MM.1S (cell line): ENCODE measurements around the gene PRMT2.

ENCODE experiments used
- DNase-seq: peaks from one replicate; pipeline ENCODE4 v3.0.0-alpha.2; 2015
- H2AFZ ChIP-seq: fragments of 300-600 bp; sonication (generic); 2 replicates; pipeline ENCODE4 v1.6.0; 2016; ENCODE audit warnings: antibody characterized with exemption, low read length
- H3F3A ChIP-seq: fragments of 300-600 bp; sonication (generic); 2 replicates; pipeline ENCODE4 v1.6.1; 2016; ENCODE audit warnings: mild to moderate bottlenecking, antibody characterized with exemption, low read length, moderate library complexity, mixed read lengths; ENCODE audit not compliant: insufficient read depth
- H3K27ac ChIP-seq: fragments of 300-600 bp; sonication (generic); 2 replicates; pipeline ENCODE4 v1.5.1; 2016; ENCODE audit warnings: mild to moderate bottlenecking, low read length
- H3K27me3 ChIP-seq: fragments of 300-600 bp; sonication (generic); replicated peaks from 2 replicates; pipeline ENCODE4 v1.6.0; 2016; ENCODE audit warnings: low read length; ENCODE audit not compliant: insufficient read depth
- H3K36me3 ChIP-seq: fragments of 300-600 bp; sonication (generic); replicated peaks from 2 replicates; pipeline ENCODE4 v1.6.1; 2016; ENCODE audit warnings: mild to moderate bottlenecking, low read length, mixed read lengths; ENCODE audit not compliant: insufficient read depth
- H3K4me1 ChIP-seq: fragments of 300-600 bp; sonication (generic); 2 replicates; pipeline ENCODE4 v1.6.1; 2016; ENCODE audit warnings: low read length, mixed read lengths
- H3K4me2 ChIP-seq: fragments of 300-600 bp; sonication (generic); 2 replicates; pipeline ENCODE4 v1.6.0; 2016; ENCODE audit warnings: low read depth, low read length
- H3K4me3 ChIP-seq: fragments of 300-600 bp; sonication (generic); 2 replicates; pipeline ENCODE4 v1.5.1; 2016; ENCODE audit warnings: low read length, mixed read lengths
- H3K79me2 ChIP-seq: fragments of 300-600 bp; sonication (generic); 2 replicates; pipeline ENCODE4 v1.6.1; 2016; ENCODE audit warnings: mixed run types, low read length, mixed read lengths
- H3K9ac ChIP-seq: fragments of 300-600 bp; sonication (generic); 2 replicates; pipeline ENCODE4 v1.6.1; 2016; ENCODE audit warnings: low read length, mixed read lengths
- H3K9me2 ChIP-seq: fragments of 300-600 bp; sonication (generic); replicated peaks from 2 replicates; pipeline ENCODE4 v1.6.1; 2016; ENCODE audit warnings: mild to moderate bottlenecking, low read length, mixed read lengths; ENCODE audit not compliant: insufficient read depth
- H3K9me3 ChIP-seq: fragments of 300-600 bp; sonication (generic); replicated peaks from 2 replicates; pipeline ENCODE4 v1.6.1; 2016; ENCODE audit warnings: mild to moderate bottlenecking, low read length, mixed read lengths; ENCODE audit not compliant: insufficient read depth
- H4K20me1 ChIP-seq: fragments of 300-600 bp; sonication (generic); 2 replicates; pipeline ENCODE4 v1.6.1; 2016; ENCODE audit warnings: mild to moderate bottlenecking, low read length, moderate library complexity, mixed read lengths; ENCODE audit not compliant: insufficient read depth
- EZH2 ChIP-seq: fragments of 300-600 bp; sonication (generic); optimal IDR thresholded peaks from 2 replicates; pipeline ENCODE3; 2017; ENCODE audit warnings: low read depth, mild to moderate bottlenecking, antibody characterized with exemption, low read length, mixed read lengths
- EZH2phosphoT487 ChIP-seq: fragments of 300-600 bp; sonication (generic); IDR thresholded peaks from 2 replicates; pipeline ENCODE4 v1.6.1; 2018; ENCODE audit warnings: antibody characterized with exemption, low read length
- TF ChIP-seq, protein P1 (sequence below): fragments of 300-600 bp; sonication (generic); IDR thresholded peaks from 2 replicates; pipeline ENCODE4 v1.5.1; 2016; ENCODE audit warnings: antibody characterized with exemption, low read length, mixed read lengths

Gene PRMT2

DNA sequence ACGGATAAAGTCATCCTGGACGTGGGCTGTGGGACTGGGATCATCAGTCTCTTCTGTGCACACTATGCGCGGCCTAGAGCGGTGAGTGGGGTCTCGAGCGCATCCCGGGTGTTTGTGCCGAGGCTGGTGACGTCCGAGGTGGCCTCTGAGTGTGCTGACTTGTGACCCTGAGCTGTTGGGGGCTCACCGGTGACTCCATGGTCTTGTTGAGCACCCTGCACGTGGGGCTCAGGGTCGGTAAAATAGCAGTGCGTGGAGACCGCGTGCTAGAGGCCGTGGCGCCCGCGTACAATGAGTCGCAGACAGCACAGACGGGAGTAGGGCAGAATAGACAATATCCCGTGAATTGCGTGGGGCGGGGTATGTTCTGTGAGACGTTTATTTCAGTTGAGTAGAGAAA lies 13.1 kb downstream of the PRMT2 start:
- Histone ChIP-seq H3K27ac (no peak overlapping the region), H3K4me1 (no peaks in the 10 kb centered on the region), H3K27me3 (no peaks in the 10 kb centered on the region), H3K9me3 (no peaks in the 10 kb centered on the region), H3K9ac (no peak overlapping the region), H3K9me2 (no peaks in the 10 kb centered on the region), H3K36me3 (no peaks in the 10 kb centered on the region; the same call in 1 of the 2 replicates), H3F3A (no peaks in the 10 kb centered on the region), H3K4me3 (no peak overlapping the region), H3K79me2 (no peaks in the 10 kb centered on the region), H2AFZ (no peak overlapping the region), H3K4me2 (no peak overlapping the region), H4K20me1 (no peaks in the 10 kb centered on the region)
- TF ChIP-seq, protein P1, sequence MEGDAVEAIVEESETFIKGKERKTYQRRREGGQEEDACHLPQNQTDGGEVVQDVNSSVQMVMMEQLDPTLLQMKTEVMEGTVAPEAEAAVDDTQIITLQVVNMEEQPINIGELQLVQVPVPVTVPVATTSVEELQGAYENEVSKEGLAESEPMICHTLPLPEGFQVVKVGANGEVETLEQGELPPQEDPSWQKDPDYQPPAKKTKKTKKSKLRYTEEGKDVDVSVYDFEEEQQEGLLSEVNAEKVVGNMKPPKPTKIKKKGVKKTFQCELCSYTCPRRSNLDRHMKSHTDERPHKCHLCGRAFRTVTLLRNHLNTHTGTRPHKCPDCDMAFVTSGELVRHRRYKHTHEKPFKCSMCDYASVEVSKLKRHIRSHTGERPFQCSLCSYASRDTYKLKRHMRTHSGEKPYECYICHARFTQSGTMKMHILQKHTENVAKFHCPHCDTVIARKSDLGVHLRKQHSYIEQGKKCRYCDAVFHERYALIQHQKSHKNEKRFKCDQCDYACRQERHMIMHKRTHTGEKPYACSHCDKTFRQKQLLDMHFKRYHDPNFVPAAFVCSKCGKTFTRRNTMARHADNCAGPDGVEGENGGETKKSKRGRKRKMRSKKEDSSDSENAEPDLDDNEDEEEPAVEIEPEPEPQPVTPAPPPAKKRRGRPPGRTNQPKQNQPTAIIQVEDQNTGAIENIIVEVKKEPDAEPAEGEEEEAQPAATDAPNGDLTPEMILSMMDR = no peak
- no peak for TF ChIP-seq EZH2
- no peak for TF ChIP-seq EZH2phosphoT487
- no peak for DNase-seq

- no peaks in the 10 kb centered on the region for H3K9me2 ChIP-seq
- H4K20me1 ChIP-seq = no peaks in the 10 kb centered on the region
- no peaks in the 10 kb centered on the region; the same call in 1 of the 2 replicates for H3K36me3 ChIP-seq
- H3K27ac ChIP-seq = no peak overlapping the region
- H3K27me3 ChIP-seq = no peaks in the 10 kb centered on the region
- H3K4me3 ChIP-seq = no peak overlapping the region
- H3K9ac ChIP-seq = no peak overlapping the region
- H3K79me2 ChIP-seq = no peaks in the 10 kb centered on the region
- no peak for DNase-seq
- no peaks in the 10 kb centered on the region for H3F3A ChIP-seq
- TF ChIP-seq EZH2phosphoT487 (no peak), EZH2 (no peak)
- TF ChIP-seq, protein P1 = no peak
- no peak overlapping the region for H2AFZ ChIP-seq
- no peak overlapping the region for H3K4me2 ChIP-seq
- no peaks in the 10 kb centered on the region for H3K9me3 ChIP-seq
- H3K4me1 ChIP-seq = no peaks in the 10 kb centered on the region
Observed at GRCh38 chr21:46649356-46649755, 13.9 kb downstream of the PRMT2 start.

GRCh38 chr21:46650476-46651098 lies 15.1 kb downstream of the PRMT2 start:
- Histone ChIP-seq H3K79me2 (no peaks in the 10 kb centered on the region), H4K20me1 (no peaks in the 10 kb centered on the region), H3K4me3 (no peak overlapping the region), H3K27ac (no peak overlapping the region), H3K9me2 (no peaks in the 10 kb centered on the region), H3F3A (no peaks in the 10 kb centered on the region), H2AFZ (no peak overlapping the region), H3K4me2 (no peak overlapping the region), H3K9me3 (no peaks in the 10 kb centered on the region), H3K36me3 (no peaks in the 10 kb centered on the region; the same call in 1 of the 2 replicates), H3K4me1 (no peaks in the 10 kb centered on the region), H3K27me3 (no peaks in the 10 kb centered on the region), H3K9ac (no peak overlapping the region)
- DNase-seq = no peak
- TF ChIP-seq EZH2phosphoT487 = no peak
- TF ChIP-seq, protein P1 = no peak
